DND-41 (cell line): ENCODE measurements around the gene TMX4.

Experiments
- CTCF ChIP-seq: IDR thresholded peaks from 2 replicates; pipeline ENCODE4 v1.5.1; 2012; ENCODE audit warnings: borderline replicate concordance, low read length, moderate library complexity, mild to moderate bottlenecking; ENCODE audit not compliant: poor library complexity, severe bottlenecking; ENCODE audit errors: extremely low read depth
- EZH2 ChIP-seq: IDR thresholded peaks from 3 replicates; pipeline ENCODE4 v1.6.1; 2012; ENCODE audit warnings: borderline replicate concordance, low read depth, mild to moderate bottlenecking, moderate library complexity, low read length, inconsistent platforms; ENCODE audit not compliant: severe bottlenecking

- no peak for TF ChIP-seq CTCF
- no peak for TF ChIP-seq EZH2
These were observed 33.6 kb downstream of the TMX4 start for GRCh38 chr20:7985916-7986315.
